ENCODE data around the gene BBLN.

DNA sequence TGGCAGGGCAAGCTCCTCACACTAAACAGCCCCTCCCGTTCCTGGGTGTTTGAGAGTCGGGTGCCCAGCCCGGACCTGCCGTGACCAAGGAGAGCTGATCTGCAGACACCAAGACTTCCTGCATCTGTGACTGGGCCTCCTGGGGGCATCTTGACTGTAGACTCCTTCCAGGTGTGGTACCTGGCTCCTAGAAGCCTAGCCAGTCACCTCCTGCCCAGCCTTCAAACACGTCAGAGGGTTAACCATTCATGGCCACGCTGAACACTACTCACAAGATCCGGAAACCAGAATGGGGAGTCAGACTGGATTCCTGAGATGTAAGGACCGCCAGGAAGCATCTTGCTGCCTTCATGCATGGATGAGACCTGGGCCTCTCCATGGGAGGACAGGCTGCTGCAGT lies 14.5 kb upstream of the BBLN start:
- no peak for TF ChIP-seq CTCF (IDR thresholded peaks at IDR 0.05; ENCODE audit: low read length)
- no peak for TF ChIP-seq EZH2 (IDR thresholded peaks at IDR 0.05; ENCODE audit: borderline replicate concordance, low read length)

All from OCI-LY1 (cell line).